ENCODE data around the gene NRCAM.

NRCAM gene

GRCh38 chr7:108178398-108178797, 277.8 kb downstream of the NRCAM start:
- in situ Hi-C loops (cut with MboI; ENCODE audit: low sequenced_read_pairs): loop anchor here (25.0 kb wide), 1 partner anchor 284 kb away; the partner anchor contains the start of gene NRCAM

- in situ Hi-C loops (cut with MboI; ENCODE audit: low sequenced_read_pairs): no loop called here
These were observed 285.1 kb downstream of the NRCAM start for GRCh38 chr7:108171164-108171563.

GRCh38 chr7:108170251-108170650, 286.0 kb downstream of the NRCAM start:
- in situ Hi-C loops (cut with MboI; ENCODE audit: low sequenced_read_pairs): no loop called here

- in situ Hi-C loops (cut with MboI; ENCODE audit: low sequenced_read_pairs): no loop called here
These were observed 288.8 kb downstream of the NRCAM start for GRCh38 chr7:108167460-108167859.

GRCh38 chr7:108166687-108167086, 289.5 kb downstream of the NRCAM start:
- in situ Hi-C loops (cut with MboI; ENCODE audit: low sequenced_read_pairs): no loop called here

- in situ Hi-C loops (cut with MboI; ENCODE audit: low sequenced_read_pairs): no loop called here
These were observed 290.5 kb downstream of the NRCAM start for GRCh38 chr7:108165723-108166122.

- in situ Hi-C loops (cut with MboI; ENCODE audit: low sequenced_read_pairs): no loop called here
These were observed 291.3 kb downstream of the NRCAM start for GRCh38 chr7:108164946-108165345.

- in situ Hi-C loops (cut with MboI; ENCODE audit: low sequenced_read_pairs): no loop called here
These were observed 291.9 kb downstream of the NRCAM start for GRCh38 chr7:108164342-108164741.

GRCh38 chr7:108158776-108159175, 297.5 kb downstream of the NRCAM start:
- in situ Hi-C loops (cut with MboI; ENCODE audit: low sequenced_read_pairs): no loop called here

GRCh38 chr7:108157606-108158335, 298.5 kb downstream of the NRCAM start:
- in situ Hi-C loops (cut with MboI; ENCODE audit: low sequenced_read_pairs): no loop called here

- in situ Hi-C loops (cut with MboI; ENCODE audit: low sequenced_read_pairs): no loop called here
These were observed 299.2 kb downstream of the NRCAM start for GRCh38 chr7:108156897-108157605.

- in situ Hi-C loops (cut with MboI; ENCODE audit: low sequenced_read_pairs): no loop called here
These were observed 304.0 kb downstream of the NRCAM start for GRCh38 chr7:108152198-108152597.

GRCh38 chr7:108149908-108150307, 306.3 kb downstream of the NRCAM start:
- in situ Hi-C loops (cut with MboI; ENCODE audit: low sequenced_read_pairs): no loop called here

GRCh38 chr7:108149119-108149518, 307.1 kb downstream of the NRCAM start:
- in situ Hi-C loops (cut with MboI; ENCODE audit: low sequenced_read_pairs): no loop called here

GRCh38 chr7:108147031-108147563, 309.1 kb downstream of the NRCAM start:
- in situ Hi-C loops (cut with MboI; ENCODE audit: low sequenced_read_pairs): no loop called here

- in situ Hi-C loops (cut with MboI; ENCODE audit: low sequenced_read_pairs): no loop called here
These were observed 310.0 kb downstream of the NRCAM start for GRCh38 chr7:108146070-108146842.

GRCh38 chr7:108145401-108145800, 310.8 kb downstream of the NRCAM start:
- in situ Hi-C loops (cut with MboI; ENCODE audit: low sequenced_read_pairs): no loop called here

- in situ Hi-C loops (cut with MboI; ENCODE audit: low sequenced_read_pairs): no loop called here
These were observed 311.3 kb downstream of the NRCAM start for GRCh38 chr7:108144931-108145330.

GRCh38 chr7:108143658-108144420, 312.4 kb downstream of the NRCAM start:
- in situ Hi-C loops (cut with MboI; ENCODE audit: low sequenced_read_pairs): no loop called here

GRCh38 chr7:108142675-108143259, 313.5 kb downstream of the NRCAM start:
- in situ Hi-C loops (cut with MboI; ENCODE audit: low sequenced_read_pairs): no loop called here

Measured in HL-60/S4 (cell line).